Fibroblast of skin of left quadriceps (primary cell): Measurements from ENCODE around the gene HOXD11.

Experiments used
- DNase-seq, 2 experiments: peaks; one replicate each; pipeline ENCODE4 v3.0.0-alpha.2; 2013; ENCODE audit warnings: low read depth in 2 of 2

The HOXD11 gene

GRCh38 chr2:176081376-176081836 lies 25.7 kb upstream of the HOXD11 start:
- no peak for DNase-seq

GRCh38 chr2:176081837-176082524 lies 25.1 kb upstream of the HOXD11 start:
- no peak for DNase-seq

GRCh38 chr2:176082525-176082823 lies 24.6 kb upstream of the HOXD11 start:
- no peak for DNase-seq

- no peak for DNase-seq
Observed at GRCh38 chr2:176082824-176083751, 24.0 kb upstream of the HOXD11 start.

- no peak for DNase-seq
Observed at GRCh38 chr2:176083796-176084261, 23.3 kb upstream of the HOXD11 start, which contains the start of gene EVX2. Gene EVX2, minus strand, starts transcription at chr2:176083962. Its CDS starts 186 bp downstream, at chr2:176083776.

- no peak for DNase-seq
Observed at GRCh38 chr2:176084611-176085119, 22.4 kb upstream of the HOXD11 start.

- DNase-seq = no peak
Observed at GRCh38 chr2:176085120-176085788, 21.8 kb upstream of the HOXD11 start.

GRCh38 chr2:176085861-176086771 lies 21.0 kb upstream of the HOXD11 start:
- no peak for DNase-seq

GRCh38 chr2:176087330-176088047 lies 19.6 kb upstream of the HOXD11 start:
- no peak for DNase-seq

GRCh38 chr2:176088048-176088936 lies 18.8 kb upstream of the HOXD11 start:
- DNase-seq = no peak

GRCh38 chr2:176088937-176089842 lies 17.9 kb upstream of the HOXD11 start:
- no peak for DNase-seq

- no peak for DNase-seq
Observed at GRCh38 chr2:176089843-176090395, 17.2 kb upstream of the HOXD11 start.

- DNase-seq = no peak
Observed at GRCh38 chr2:176090862-176091261, 16.2 kb upstream of the HOXD11 start.

- DNase-seq = no peak
Observed at GRCh38 chr2:176091329-176092258, 15.5 kb upstream of the HOXD11 start.

- no peak for DNase-seq
Observed at GRCh38 chr2:176092270-176093144, 14.6 kb upstream of the HOXD11 start, which contains the start of gene HOXD13. Gene HOXD13, plus strand, starts transcription at chr2:176092721. Its CDS starts 170 bp downstream, at chr2:176092891.
